Left ventricle myocardium inferior (tissue), 1 donor: Measurements from ENCODE around the gene CCDC146. TPM values are rescaled to one million over a fixed set of nuclear protein-coding genes. Genes with fewer than 3 reads are reported as not detected.
A peak's percentile ranks its signal among the peaks of the same experiment; 100 is the strongest.

Experiments used
- DNase-seq: peaks from one replicate; pipeline ENCODE4 v3.0.0-alpha.2; 2020
- H3K27ac ChIP-seq: fragments of 200-600 bp; replicated peaks from 2 replicates; pipeline ENCODE4 v1.8.0; 2021
- H3K27me3 ChIP-seq: fragments of 200-600 bp; 2 replicates; pipeline ENCODE4 v1.8.0; 2021; ENCODE audit warnings: low read depth
- H3K36me3 ChIP-seq: fragments of 200-600 bp; 2 replicates; pipeline ENCODE4 v1.8.0; 2021
- H3K4me1 ChIP-seq: fragments of 200-600 bp; 2 replicates; pipeline ENCODE4 v1.8.0; 2021
- H3K4me3 ChIP-seq: fragments of 200-600 bp; 2 replicates; pipeline ENCODE4 v1.8.0; 2021; ENCODE audit warnings: mild to moderate bottlenecking, moderate library complexity
- H3K9me3 ChIP-seq: fragments of 200-600 bp; replicated peaks from 2 replicates; pipeline ENCODE4 v1.8.0; 2021
- intact Hi-C: fragments of 100-400 bp; cut with micrococcal nuclease; formaldehyde crosslinking; loops from one replicate; pipeline ENCODE4 v1.11.0; 2022
- total RNA-seq: library from RNA; stranded (reverse); fragmentation: NEBNext Ultra II Directional; extraction: Animal tissue kit (Norgen Biotek cat#: 25700); gene quantifications from one replicate; pipeline ENCODE4 v1.2.1, GENCODE V29; 2021
- TF ChIP-seq, protein P1 (sequence below): fragments of 200-600 bp; IDR thresholded peaks from 2 replicates; pipeline ENCODE4 v1.8.0; 2021; ENCODE audit warnings: antibody characterized with exemption, mild to moderate bottlenecking, borderline replicate concordance
- donor health status: DM: no; HTN: yes; CAD: no; lungs with severe emphysema.

CCDC146 gene
- total RNA-seq, 1 donor from 2014 or later = 4.7 TPM

DNA sequence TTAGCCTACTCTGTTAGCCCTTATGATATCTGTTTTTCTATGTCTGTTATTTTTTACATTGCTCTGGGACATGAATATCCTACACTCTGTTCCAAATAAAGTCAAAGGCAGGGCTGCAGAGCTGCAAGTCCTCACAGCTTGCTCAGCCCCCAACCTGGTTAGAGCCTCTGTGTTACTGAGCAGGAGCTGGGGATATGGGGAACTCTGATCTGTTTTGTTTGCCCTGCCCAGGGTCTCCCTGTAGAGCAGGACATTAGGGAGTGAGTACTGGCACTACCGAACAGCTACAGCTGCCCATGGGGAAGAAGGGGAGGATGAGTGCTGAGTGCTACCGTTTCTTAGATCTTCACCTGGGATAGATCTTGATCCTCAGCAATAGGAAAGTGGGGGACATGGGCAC is 110.1 kb downstream of the CCDC146 start:
- H3K27me3 ChIP-seq = no peaks in the 10 kb centered on the region
- no peak overlapping the region for H3K27ac ChIP-seq
- peaks cover 21% of the 10 kb centered on the region for H3K9me3 ChIP-seq
- TF ChIP-seq, protein P1, sequence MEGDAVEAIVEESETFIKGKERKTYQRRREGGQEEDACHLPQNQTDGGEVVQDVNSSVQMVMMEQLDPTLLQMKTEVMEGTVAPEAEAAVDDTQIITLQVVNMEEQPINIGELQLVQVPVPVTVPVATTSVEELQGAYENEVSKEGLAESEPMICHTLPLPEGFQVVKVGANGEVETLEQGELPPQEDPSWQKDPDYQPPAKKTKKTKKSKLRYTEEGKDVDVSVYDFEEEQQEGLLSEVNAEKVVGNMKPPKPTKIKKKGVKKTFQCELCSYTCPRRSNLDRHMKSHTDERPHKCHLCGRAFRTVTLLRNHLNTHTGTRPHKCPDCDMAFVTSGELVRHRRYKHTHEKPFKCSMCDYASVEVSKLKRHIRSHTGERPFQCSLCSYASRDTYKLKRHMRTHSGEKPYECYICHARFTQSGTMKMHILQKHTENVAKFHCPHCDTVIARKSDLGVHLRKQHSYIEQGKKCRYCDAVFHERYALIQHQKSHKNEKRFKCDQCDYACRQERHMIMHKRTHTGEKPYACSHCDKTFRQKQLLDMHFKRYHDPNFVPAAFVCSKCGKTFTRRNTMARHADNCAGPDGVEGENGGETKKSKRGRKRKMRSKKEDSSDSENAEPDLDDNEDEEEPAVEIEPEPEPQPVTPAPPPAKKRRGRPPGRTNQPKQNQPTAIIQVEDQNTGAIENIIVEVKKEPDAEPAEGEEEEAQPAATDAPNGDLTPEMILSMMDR = no peak
- DNase-seq = no peak
- intact Hi-C loops = no loop called here
- H3K4me1 ChIP-seq = peaks cover 2% of the 10 kb centered on the region
- no peak overlapping the region for H3K4me3 ChIP-seq
- peaks cover 2% of the 10 kb centered on the region for H3K36me3 ChIP-seq

DNA sequence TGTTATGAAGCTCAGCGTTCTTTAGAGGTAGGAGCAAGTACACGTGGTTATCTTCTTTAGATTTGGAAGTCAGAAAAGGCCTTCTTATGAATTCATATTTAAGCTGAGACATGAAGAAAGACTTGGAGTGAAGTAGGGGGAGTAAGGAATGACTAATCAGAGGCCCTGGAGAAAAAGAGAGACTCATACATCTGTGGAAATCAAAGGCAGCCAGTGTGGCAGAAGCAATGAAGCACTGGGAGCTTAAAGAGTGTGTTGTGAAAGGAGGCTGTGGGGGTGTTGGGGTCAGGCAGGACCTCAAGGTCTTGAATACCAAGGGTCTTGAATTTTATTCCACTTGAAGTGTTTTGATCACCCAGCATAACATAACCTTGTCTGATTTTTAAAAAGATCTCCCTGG is 112.9 kb downstream of the CCDC146 start:
- peaks cover 10% of the 10 kb centered on the region for H3K9me3 ChIP-seq
- peaks cover 3% of the 10 kb centered on the region for H3K36me3 ChIP-seq
- no peak overlapping the region for H3K4me3 ChIP-seq
- H3K4me1 ChIP-seq = peaks cover 20% of the 10 kb centered on the region
- DNase-seq = no peak
- TF ChIP-seq, protein P1 = no peak
- H3K27ac ChIP-seq = no peak overlapping the region
- intact Hi-C loops = no loop called here
- H3K27me3 ChIP-seq = no peaks in the 10 kb centered on the region

DNA sequence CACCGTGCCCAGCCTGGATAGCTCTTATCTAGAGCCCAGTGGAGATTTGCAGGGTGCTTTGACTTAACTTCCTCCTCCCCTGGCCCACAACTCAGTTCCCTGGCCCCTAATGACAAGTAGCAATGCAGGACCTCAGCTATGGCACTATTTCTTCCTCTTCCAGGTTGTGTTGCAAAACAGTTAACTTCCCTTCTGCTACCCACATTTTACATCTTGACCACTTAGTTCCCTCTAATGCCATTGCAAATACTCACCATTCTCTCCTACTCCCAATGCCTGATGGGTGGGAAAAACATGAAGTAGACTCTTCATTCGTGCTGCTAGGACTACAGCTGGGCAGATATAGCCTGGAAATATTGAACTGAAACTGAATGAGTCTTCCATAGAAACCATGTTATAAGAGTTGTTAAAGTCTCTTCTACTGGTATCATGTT is 116.3 kb downstream of the CCDC146 start:
- no peaks in the 10 kb centered on the region for H3K9me3 ChIP-seq
- H3K4me3 ChIP-seq = peak overlapping the region; percentile 25
- peaks cover 29% of the 10 kb centered on the region for H3K4me1 ChIP-seq
- no peak for DNase-seq
- no peaks in the 10 kb centered on the region for H3K27me3 ChIP-seq
- intact Hi-C loops = no loop called here
- TF ChIP-seq, protein P1 = no peak
- peak overlapping the region; percentile 80 for H3K27ac ChIP-seq
- peaks cover 3% of the 10 kb centered on the region for H3K36me3 ChIP-seq

DNA sequence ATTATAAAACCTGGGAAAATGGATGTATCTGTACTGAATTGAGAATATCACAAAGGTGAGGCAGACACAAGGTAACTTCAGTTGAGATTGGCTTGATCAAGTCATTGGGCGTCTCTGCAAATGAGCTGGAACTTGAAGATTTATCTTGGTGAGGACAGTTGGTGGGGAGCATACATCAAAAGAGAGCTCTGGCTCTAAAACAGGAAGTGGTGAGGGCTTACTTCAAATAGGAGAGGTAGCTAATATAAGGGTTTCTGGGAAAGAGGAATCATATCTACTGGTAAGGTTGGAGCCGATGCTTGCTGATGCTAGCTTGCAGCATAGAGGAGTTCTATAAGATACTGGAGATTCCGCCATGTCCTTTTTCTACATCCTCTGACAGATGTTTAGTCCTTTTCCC is 117.1 kb downstream of the CCDC146 start:
- H3K4me1 ChIP-seq = peaks cover 32% of the 10 kb centered on the region
- DNase-seq = no peak
- intact Hi-C loops = no loop called here
- no peak overlapping the region for H3K4me3 ChIP-seq
- TF ChIP-seq, protein P1 = no peak
- H3K9me3 ChIP-seq = no peaks in the 10 kb centered on the region
- peaks cover 3% of the 10 kb centered on the region for H3K36me3 ChIP-seq
- no peaks in the 10 kb centered on the region for H3K27me3 ChIP-seq
- peak overlapping the region; percentile 80 for H3K27ac ChIP-seq

DNA sequence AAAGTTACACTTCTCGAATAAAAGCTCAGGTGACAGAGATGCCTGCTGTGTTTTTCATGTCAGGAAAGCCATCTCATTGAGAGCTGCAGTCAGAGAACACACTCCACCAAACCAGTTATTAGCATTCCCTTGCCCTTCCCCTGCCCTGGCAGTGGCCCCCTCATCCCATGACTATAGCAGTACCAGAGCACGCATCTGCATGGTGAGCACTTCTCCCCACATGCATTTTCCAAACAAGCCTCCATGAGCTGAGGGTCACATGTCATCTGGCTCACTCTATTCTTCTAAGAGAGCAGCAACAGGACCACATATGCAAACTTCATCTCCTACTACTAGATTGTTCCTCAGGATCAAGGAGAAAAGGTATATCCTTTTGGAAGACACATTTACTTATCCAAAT is 119.7 kb downstream of the CCDC146 start:
- intact Hi-C loops = no loop called here
- TF ChIP-seq, protein P1 = no peak
- DNase-seq = peak; percentile 39
- Histone ChIP-seq H3K27ac (peak overlapping the region; percentile 72), H3K27me3 (no peaks in the 10 kb centered on the region), H3K9me3 (no peaks in the 10 kb centered on the region), H3K4me1 (peaks cover 57% of the 10 kb centered on the region), H3K4me3 (peak overlapping the region; percentile 57), H3K36me3 (peaks cover 3% of the 10 kb centered on the region)
